ENCODE data around the gene INCENP. TPM values are rescaled to one million over a fixed set of nuclear protein-coding genes. Genes with fewer than 3 reads are reported as not detected.

Gene INCENP
- total and polyA plus RNA-seq, 2 experiments from 2014 or later: 35.6 to 131 TPM

- TF ChIP-seq REST (IDR thresholded peaks at IDR 0.05; ENCODE audit: unreplicated experiment): no peak
These were observed 8.6 kb upstream of the INCENP start (continued) for GRCh38 chr11:62115085-62115694.

GRCh38 chr11:62116451-62116850, 7.4 kb upstream of the INCENP start:
- no peak for DNase-seq (ENCODE audit: low spot score)
- Mint-ChIP-seq H3K27ac (no peak overlapping the region), H3K36me3 (ENCODE audit: low read depth) (no peaks in the 10 kb centered on the region; the same call in 2 of the 3 replicates), H3K9me3 (peaks cover 10% of the 10 kb centered on the region; the same call in 2 of the 3 replicates), H3K4me1 (no peaks in the 10 kb centered on the region), H3K4me3 (no peak overlapping the region), H3K27me3 (ENCODE audit: insufficient read depth, low read depth, poor library complexity) (peaks cover 15% of the 10 kb centered on the region)
- Histone ChIP-seq H2AFZ (no peak overlapping the region), H3K36me3 (ENCODE audit: insufficient read depth) (no peaks in the 10 kb centered on the region), H3K4me3 (no peak overlapping the region), H3K27me3 (ENCODE audit: insufficient read depth) (no peaks in the 10 kb centered on the region), H3K79me2 (replicated peaks; ENCODE audit: insufficient read depth) (no peaks in the 10 kb centered on the region), H3K27ac (ENCODE audit: low read depth) (no peak overlapping the region), H3K9me2 (ENCODE audit: insufficient read depth) (no peaks in the 10 kb centered on the region), H4K20me1 (replicated peaks; ENCODE audit: insufficient read depth) (no peaks in the 10 kb centered on the region), H3K4me1 (ENCODE audit: insufficient read depth) (no peaks in the 10 kb centered on the region), H3K4me2 (no peak overlapping the region), H3F3A (replicated peaks; ENCODE audit: low read depth) (no peaks in the 10 kb centered on the region)
- no peak for ATAC-seq
- TF ChIP-seq CTCF (conservative IDR thresholded peaks at IDR 0.05; ENCODE audit: low read depth in 2 of 2) (no peak), ZNF331 (CRISPR knock-in tag; IDR thresholded peaks at IDR 0.05; ENCODE audit: low read depth) (no peak), JUNB (IDR thresholded peaks at IDR 0.05; ENCODE audit: unreplicated experiment) (no peak), EZH2phosphoT487 (IDR thresholded peaks at IDR 0.05; ENCODE audit: unreplicated experiment) (no peak), ZNF462 (CRISPR knock-in tag; IDR thresholded peaks at IDR 0.05) (no peak), POLR2AphosphoS5 (IDR thresholded peaks at IDR 0.05; ENCODE audit: low read depth) (no peak), ZNF114 (CRISPR knock-in tag; IDR thresholded peaks at IDR 0.05) (no peak), CREB1 (CRISPR knock-in tag; IDR thresholded peaks at IDR 0.05; ENCODE audit: low read depth) (no peak), ETS1 (IDR thresholded peaks at IDR 0.05) (no peak)

Data from GM23338 (cell line).